Upper lobe of right lung (tissue), 1 donor: ENCODE data around the gene TMEM140. TPM values are rescaled to one million over a fixed set of nuclear protein-coding genes. Genes with fewer than 3 reads are reported as not detected.
"Not testable (repeated sequence)": the region's sequence is repeated elsewhere in the genome, so short reads cannot be mapped to it uniquely, and the experiment has no call there.

ENCODE experiments used
- ATAC-seq: fragments of 200-7000 bp; cut with Tn5 transposase; one replicate; pipeline ENCODE4 v1.9.1; 2020; ENCODE audit warnings: mild to moderate bottlenecking, moderate library complexity
- DNase-seq: peaks from one replicate; pipeline ENCODE4 v3.0.0-alpha.2; 2020
- H3K27ac ChIP-seq: fragments of 200-600 bp; one replicate; pipeline ENCODE4 v1.8.0; 2022
- H3K27me3 ChIP-seq: fragments of 200-600 bp; one replicate; pipeline ENCODE4 v1.8.0; 2022; ENCODE audit warnings: mild to moderate bottlenecking
- H3K36me3 ChIP-seq: fragments of 200-600 bp; one replicate; pipeline ENCODE4 v1.8.0; 2022
- H3K4me1 ChIP-seq: fragments of 200-600 bp; one replicate; pipeline ENCODE4 v1.8.0; 2022
- H3K4me3 ChIP-seq: fragments of 200-600 bp; one replicate; pipeline ENCODE4 v1.8.0; 2022; ENCODE audit warnings: mild to moderate bottlenecking
- H3K9me3 ChIP-seq: fragments of 200-600 bp; one replicate; pipeline ENCODE4 v1.8.0; 2022
- CTCF ChIP-seq: fragments of 200-600 bp; IDR thresholded peaks from one replicate; pipeline ENCODE4 v1.8.0; 2022; ENCODE audit warnings: antibody characterized with exemption
- intact Hi-C: fragments of 100-400 bp; cut with DNase I; formaldehyde crosslinking; loops from one replicate; pipeline ENCODE4 v1.11.0; 2022
- total RNA-seq: library from RNA; stranded (reverse); fragmentation: NEBNext Ultra II Directional; extraction: Animal tissue kit (Norgen Biotek cat#: 25700); gene quantifications from one replicate; pipeline ENCODE4 v1.2.1, GENCODE V29; 2021
- donor health status: DM: no; HTN: yes; CAD: no; lungs with severe emphysema.

Gene TMEM140
- total RNA-seq, 1 donor from 2014 or later = 31.2 TPM

- DNase-seq = no peak
- Histone ChIP-seq H3K27me3 (no peaks in the 10 kb centered on the region), H3K4me1 (peaks cover 44% of the 10 kb centered on the region), H3K27ac (no peak overlapping the region), H3K4me3 (no peak overlapping the region), H3K36me3 (peaks cover 12% of the 10 kb centered on the region), H3K9me3 (no peaks in the 10 kb centered on the region)
- no peak for ATAC-seq
- intact Hi-C loops = no loop called here
- no peak for TF ChIP-seq CTCF
Measured at GRCh38 chr7:135207406-135208101, 59.7 kb downstream of the TMEM140 start.

- peaks cover 39% of the 10 kb centered on the region for H3K4me1 ChIP-seq
Measured at GRCh38 chr7:135208102-135208793, 60.4 kb downstream of the TMEM140 start.

GRCh38 chr7:135209225-135209834, 61.5 kb downstream of the TMEM140 start:
- H3K27me3 ChIP-seq = no peaks in the 10 kb centered on the region
- no peak for TF ChIP-seq CTCF
- DNase-seq (no peak), ATAC-seq (no peak)
- H3K4me1 ChIP-seq = peaks cover 39% of the 10 kb centered on the region
- no peak overlapping the region for H3K27ac ChIP-seq
- H3K4me3 ChIP-seq = no peak overlapping the region
- intact Hi-C loops = no loop called here
- peaks cover 9% of the 10 kb centered on the region for H3K36me3 ChIP-seq
- no peaks in the 10 kb centered on the region for H3K9me3 ChIP-seq

More at GRCh38 chr7:135208102-135208793, 60.4 kb downstream of the TMEM140 start:
- no peak for TF ChIP-seq CTCF
- no peak overlapping the region for H3K4me3 ChIP-seq
- H3K36me3 ChIP-seq = peaks cover 9% of the 10 kb centered on the region
- H3K9me3 ChIP-seq = no peaks in the 10 kb centered on the region
- no peak overlapping the region for H3K27ac ChIP-seq
- ATAC-seq (no peak), DNase-seq (no peak)
- H3K27me3 ChIP-seq = no peaks in the 10 kb centered on the region
- intact Hi-C loops = no loop called here

GRCh38 chr7:135210888-135211178, 63.0 kb downstream of the TMEM140 start:
- Histone ChIP-seq H3K4me1 (peaks cover 35% of the 10 kb centered on the region), H3K9me3 (no peaks in the 10 kb centered on the region), H3K27ac (peak overlapping the region; percentile 95), H3K36me3 (no peaks in the 10 kb centered on the region), H3K27me3 (no peaks in the 10 kb centered on the region), H3K4me3 (peak overlapping the region; percentile 87)
- DNase-seq (no peak), ATAC-seq (no peak)
- intact Hi-C loops = no loop called here
- TF ChIP-seq CTCF = no peak

- H3K4me3 ChIP-seq = peak within 1 kb of the TSS; percentile 87
- peak; percentile 99 for ATAC-seq
- intact Hi-C loops = no loop called here
- H3K9me3 ChIP-seq = no peaks in the 10 kb centered on the region
- no peaks in the 10 kb centered on the region for H3K36me3 ChIP-seq
- TF ChIP-seq CTCF = no peak
- H3K27ac ChIP-seq = peak within 1 kb of the TSS; percentile 95
- H3K4me1 ChIP-seq = peaks cover 35% of the 10 kb centered on the region
- H3K27me3 ChIP-seq = no peaks in the 10 kb centered on the region
- peak; percentile 98 for DNase-seq
Measured at GRCh38 chr7:135211179-135211945, 63.5 kb downstream of the TMEM140 start, which contains the start of gene WDR91. WDR91 (minus strand) TSS chr7:135211526; CDS start chr7:135211502, 24 bp downstream.

- peak overlapping the region; percentile 84 for H3K27ac ChIP-seq
- H3K27me3 ChIP-seq, H3K9me3 ChIP-seq, DNase-seq, H3K36me3 ChIP-seq, intact Hi-C loops, ATAC-seq: not testable (repeated sequence)
- peak overlapping the region; percentile 87 for H3K4me3 ChIP-seq
- peaks cover 30% of the 10 kb centered on the region for H3K4me1 ChIP-seq
Measured at GRCh38 chr7:135211946-135212685, 64.2 kb downstream of the TMEM140 start.
